Smooth muscle cell of the brain vasculature (primary cell): ENCODE measurements around the gene TMEM238L.

Source experiments
- DNase-seq: peaks from one replicate; pipeline ENCODE4 v3.0.0-alpha.2; 2012; ENCODE audit warnings: low read depth, low spot score

Gene TMEM238L

DNA sequence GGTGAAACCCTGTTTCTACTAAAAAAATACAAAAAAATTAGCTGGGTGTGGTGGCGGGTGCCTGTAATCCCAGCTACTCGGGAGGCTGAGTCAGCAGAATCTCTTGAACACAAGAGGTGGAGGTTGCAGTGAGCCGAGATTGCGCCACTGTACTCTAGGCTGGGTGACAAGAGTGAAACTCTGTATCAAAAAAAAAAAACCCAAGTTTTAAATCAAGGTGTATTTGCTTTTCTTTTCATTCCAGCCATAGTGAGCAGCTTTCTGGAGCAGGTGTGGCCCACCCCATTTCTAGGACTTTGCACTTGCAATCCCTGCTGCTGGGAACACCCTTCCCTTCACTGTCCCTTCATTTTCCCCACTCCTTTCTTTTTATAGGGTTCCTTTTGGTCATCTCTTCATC, 28.8 kb downstream of the TMEM238L start:
- DNase-seq = no peak

DNA sequence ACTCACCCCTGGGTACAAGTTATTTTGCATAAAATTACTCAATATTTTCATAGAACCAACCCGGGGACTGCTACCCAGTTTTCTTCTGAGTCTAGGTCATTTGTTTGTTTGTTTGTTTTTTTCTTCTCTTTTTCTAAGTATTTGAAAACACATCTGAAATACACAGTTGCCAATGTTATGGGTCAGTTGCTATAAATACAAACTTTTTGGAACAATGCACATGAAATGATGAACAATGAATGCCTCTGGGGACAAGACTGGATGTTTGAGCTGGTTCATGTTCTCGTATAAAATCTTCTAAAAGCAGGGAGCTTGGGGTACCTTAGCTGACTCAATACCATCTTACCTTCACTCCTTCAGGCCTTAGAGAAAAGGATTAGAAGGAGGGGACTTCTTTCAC, 30.5 kb downstream of the TMEM238L start:
- no peak for DNase-seq

DNA sequence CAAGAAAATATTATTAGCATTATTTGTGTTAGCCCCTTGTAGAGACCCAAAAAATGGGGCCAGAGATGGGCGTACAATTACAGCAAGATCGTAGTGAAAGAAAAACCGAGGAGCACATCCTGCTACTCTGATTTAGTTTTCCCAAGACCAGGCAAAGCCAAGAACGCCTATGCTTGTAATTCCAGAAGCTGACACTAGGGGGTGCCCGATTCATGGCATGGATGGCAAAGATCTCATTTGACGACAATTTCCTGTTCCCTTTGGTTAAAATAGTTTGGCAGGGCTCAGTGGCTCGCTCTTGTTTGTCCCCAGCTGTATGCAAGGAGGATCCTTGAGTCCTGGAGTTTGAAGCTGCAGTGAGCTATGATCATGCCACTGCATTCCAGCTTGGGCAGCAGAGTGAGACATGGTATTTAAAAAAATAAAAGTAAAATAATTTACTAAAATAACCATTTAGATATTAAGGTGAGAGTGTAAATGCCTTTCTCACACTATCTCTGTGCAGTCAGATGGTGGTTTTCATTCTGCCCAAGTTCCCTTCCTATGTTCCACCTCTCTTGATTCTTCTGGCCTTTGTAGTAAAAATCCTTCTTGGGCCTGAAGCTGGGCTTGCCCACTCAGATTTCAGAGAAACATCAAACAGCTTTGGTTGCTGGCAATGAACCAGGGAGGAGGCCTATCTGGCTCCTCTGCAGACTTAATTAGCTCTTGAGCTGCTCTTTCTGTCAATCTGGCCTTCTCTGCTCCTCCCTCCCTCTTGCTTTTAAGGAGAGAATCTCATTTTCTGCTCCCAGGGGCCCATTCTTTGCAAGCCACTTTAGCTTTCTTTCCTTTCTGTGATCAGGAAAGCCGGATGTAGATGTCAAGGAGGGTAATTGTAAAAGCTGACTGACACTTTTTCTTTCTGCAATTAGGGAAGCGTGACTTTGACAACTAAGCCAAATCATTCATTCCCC, 31.2 kb downstream of the TMEM238L start:
- no peak for DNase-seq

DNA sequence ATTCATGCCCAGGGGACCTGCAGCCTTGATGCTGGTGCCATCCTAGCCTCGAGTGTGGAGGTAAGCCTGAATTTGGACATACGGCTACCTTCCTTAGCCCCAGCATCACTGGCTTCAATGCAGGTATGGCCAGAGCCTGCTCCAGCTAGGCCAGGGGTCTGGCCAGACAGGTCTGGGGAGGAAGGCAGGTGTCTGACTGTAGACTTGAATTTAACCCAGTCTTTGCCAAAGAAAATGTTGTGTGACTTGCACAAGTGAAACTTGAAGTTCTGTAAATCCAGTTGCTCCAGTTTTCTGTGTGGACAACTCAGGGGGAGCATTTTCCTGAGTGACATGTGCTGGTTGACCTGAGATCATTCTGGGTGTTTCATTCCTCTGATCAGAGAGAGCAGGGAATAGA, 32.8 kb downstream of the TMEM238L start:
- DNase-seq = no peak

DNA sequence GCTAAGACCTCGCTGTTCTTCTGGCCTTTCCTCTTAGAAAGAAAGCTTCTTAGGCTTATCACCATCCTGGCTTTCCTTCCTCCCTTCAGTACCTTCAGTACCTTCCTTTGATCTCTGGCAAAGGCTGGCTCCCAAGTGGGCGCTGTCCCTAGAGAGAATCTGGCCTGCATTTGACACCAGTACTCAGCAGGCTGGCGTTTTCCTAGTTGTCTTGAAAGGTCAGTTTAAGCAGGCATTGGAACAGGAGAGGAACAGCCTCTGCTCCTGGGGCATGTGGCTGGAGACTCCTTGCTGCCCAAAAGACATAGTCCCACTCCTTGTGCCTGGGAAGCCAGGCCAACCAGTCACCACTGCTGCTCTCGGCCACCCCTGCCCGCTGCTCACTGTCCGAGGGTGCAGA, 34.1 kb downstream of the TMEM238L start:
- DNase-seq = no peak

DNA sequence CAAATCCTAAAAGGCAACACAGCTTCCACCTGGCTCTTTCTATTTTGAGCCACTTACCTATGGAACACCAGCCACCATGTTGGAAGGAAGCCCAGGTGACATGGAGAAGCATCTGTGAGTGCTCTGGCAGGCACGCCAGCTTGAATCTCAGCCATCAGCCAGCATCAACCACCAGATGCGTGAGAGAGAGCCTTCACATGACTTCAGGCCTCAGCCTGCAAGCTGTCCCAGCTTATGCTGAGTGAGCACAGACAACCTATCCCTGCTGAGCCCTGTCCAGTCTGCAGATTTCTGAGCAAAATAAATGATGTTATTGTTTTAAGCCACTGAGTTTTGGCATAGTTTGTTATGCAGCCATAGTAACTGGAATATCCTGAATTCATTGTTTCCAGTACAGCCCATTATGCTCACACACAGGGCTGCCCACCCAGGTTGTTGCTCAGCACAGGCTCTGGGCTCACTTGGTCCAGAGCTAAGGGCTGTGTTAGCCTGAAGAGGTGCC, 35.1 kb downstream of the TMEM238L start:
- no peak for DNase-seq

DNA sequence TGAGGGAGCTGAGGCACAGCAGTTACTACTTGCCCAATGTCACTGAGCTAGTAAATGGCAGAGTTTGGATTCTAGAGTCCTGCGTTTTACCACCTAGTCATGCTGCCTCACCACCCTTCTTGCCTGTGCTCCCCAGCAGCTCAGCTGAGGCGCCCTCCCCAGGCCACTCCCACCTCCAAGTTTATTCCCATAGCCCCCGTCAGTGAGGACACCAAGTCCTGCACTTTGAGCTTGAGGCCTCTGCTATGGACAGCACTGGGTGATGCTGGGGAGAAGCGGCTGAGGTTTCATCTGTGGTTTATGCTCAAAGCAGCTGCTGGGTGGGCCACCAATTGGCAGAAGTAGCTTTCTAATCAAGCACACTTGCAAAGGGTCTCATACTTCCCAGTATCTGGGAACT, 36.7 kb downstream of the TMEM238L start:
- no peak for DNase-seq

DNA sequence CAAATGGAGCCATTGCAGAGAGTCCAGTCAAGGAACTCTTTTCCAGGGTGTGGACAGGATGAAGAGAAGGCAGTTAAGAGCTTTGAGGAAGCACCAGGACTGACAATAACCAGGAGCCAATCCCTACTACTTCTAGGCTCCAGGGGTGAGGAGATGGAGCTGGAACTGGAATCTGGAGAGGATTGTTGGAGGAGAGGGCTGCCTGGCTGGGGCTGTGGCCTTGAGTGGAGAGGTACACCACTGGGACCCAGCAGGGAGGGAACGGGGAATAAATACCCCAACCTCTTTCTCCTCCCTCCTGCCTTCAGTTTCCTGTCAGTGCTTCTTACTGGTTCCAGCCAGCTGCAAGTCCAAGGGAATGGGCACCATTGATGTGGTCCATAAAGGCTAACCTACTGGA, 41.9 kb downstream of the TMEM238L start:
- DNase-seq = no peak

DNA sequence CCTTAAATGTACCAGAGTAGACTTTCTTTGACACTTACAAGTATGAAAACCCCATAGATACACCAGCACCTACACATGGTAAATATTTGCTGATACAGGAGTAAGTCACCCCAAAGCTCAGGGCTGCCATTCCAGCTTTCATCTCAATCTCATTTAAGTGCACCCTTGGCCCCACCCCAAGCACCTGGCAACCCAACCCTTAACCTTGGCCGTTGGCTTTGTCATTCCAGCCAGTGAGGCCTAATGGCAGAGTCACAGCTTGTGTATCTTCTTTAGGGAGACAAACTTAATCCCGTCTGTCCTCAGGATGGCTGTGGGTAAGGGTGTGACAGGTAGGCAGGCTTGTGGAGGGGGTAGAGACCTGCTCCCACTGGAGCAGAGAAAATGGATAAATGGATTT, 42.6 kb downstream of the TMEM238L start:
- no peak for DNase-seq

DNA sequence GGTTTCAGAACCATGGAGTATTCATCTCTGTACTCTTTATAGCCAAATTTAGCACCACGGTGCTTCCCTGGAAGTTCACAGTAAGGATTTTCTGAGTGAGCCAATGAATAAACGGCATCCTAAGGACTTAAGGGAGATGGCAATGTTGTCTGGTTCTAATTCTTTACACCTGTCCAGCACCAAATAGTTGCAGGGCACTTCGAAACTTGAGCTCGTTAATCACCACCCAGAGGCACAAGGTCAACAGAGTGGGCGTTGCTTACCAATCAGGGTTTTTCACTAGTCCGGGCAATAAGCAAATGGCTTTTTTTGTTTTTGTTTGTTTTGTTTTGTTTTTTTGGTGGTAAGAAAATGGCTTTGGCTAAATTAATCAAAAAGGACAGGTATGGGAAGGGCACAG, 45.8 kb downstream of the TMEM238L start:
- no peak for DNase-seq

DNA sequence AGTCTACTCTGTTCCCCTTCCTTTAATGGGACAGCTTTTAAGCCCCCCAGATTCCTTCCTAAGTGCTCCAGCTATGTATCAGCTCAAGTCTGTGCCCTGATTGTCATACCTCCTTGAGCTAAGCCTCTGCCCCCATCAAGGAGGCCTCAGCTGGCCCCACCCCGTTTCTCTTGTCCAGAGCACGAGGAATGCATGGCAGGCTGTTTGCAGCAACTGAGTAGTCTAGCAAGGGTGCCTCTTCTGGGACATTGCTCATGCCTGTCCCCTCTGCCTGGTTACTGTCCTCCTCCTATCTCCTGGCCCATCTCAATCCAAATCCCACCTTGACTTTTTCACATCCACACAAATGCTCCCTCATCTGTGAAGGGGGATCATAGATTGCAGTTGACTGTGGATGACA, 46.3 kb downstream of the TMEM238L start:
- DNase-seq = no peak

DNA sequence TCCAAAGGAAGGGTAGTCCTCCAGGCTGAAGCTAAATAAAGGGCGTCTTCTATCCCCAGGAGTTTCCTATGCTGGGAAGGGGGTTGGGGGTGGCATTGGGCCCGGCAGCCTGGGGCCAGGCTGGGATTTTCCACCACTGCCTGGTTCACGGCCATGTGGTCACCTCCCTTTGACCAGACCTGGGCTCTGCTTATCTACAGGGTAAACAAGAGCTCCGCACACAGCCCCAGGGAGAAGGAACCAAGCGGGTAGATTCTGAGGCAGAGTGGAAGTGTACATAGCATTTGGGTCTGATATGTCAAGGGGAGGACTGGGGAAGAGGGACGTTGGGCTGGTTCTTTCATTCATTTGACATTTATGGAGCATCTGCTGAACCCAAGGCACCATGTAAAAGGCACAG, 46.8 kb downstream of the TMEM238L start:
- DNase-seq = no peak

DNA sequence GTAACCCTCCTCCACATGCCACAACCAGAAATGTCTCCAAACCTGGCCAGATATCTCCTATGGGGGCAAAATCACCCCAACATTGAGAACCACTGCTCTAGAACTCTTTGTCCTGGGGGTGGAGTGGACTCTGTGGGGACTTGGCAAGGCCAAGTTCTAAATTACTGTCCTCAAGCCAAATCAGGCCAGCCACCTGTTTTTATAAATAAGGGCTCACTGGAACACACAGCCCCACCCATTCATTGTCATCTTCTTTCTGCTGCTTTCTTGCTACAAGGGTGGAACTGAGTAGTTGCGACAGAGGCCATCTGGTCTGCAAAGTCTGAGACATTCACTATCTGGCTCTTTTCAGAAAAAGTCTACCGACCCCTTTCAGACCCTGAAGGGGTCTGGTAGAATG, 47.3 kb downstream of the TMEM238L start:
- no peak for DNase-seq

DNA sequence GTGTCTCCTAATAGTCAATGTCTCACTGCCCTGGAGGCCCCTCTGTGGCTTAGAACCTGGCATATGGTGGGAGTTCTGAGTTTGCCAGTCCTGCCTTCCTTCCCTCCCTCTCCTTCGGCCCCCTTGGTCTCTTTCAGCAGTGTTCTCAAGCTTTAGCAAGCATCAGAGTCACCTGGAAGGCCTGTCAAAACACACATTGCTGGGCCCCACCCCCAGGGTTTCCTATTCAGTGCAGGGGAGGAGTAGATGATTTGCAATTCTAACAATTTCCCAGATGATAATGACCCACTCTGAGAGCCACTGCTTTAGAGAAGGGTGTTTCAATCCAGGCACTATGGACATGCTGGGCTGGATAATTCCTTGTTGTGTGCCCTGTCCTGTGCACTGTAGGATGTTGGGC, 47.7 kb downstream of the TMEM238L start:
- DNase-seq = no peak

DNA sequence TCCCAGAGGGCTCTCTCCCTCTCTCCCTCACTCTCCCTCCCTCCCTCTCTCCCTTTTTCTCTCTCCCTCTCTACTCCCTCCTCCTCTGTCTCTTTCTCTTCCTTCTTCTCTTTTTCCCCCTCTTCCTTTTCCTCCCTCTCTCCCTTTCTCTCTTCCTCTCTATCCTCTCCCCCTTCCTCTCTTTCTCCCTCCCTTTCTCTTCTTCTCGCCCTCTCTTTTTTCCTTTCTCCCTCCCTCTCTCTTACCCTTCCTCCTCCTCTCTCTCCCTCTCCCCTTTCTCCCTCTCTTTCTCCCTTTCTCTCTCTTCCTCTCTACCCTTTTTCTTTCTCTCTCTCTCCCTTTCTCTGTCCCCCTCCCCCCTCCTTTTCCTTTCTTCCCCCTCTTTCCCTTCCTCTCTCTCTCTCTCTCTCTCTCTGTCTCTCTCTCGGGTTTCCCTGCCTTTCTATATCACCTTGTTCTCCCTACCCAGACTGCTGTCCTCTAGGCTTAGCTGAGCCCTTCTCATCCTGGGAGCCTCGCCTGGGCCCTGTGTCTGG, 48.2 kb downstream of the TMEM238L start:
- no peak for DNase-seq

DNA sequence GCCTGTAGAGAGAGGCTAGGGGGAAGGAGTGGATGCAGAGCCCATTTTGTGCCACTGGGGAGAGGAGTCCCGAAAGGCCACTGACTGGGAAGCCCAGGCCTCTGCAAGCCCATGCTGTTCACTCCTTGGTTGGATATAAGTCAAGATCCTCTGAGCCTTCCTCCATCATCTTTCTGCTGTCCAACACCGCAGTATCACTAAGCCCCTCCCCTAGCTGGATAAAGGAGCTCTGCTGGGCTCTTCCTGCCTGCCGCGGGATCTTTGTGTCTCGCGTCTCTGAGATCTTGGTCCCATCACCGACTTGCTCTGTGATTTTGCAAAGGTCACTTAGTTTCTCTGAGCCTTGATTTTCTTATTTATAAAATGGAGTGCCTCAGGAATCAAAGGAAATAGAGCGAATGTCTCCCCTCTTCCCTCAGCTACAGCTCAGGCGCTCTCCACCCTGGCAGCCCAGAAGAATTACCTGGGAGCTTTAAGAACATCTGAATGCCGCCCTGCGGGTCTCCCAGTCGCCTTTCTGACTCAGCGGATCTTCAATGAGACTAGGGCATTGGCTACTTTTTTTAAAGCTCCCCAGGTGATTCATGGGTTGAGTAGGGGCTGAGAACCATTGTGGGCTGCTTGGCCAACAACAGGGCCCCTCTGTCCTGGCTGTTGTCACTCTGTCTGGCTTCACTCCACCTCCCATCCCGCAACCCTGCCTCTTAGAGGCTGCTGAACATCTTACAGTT, 48.9 kb downstream of the TMEM238L start:
- DNase-seq = no peak

DNA sequence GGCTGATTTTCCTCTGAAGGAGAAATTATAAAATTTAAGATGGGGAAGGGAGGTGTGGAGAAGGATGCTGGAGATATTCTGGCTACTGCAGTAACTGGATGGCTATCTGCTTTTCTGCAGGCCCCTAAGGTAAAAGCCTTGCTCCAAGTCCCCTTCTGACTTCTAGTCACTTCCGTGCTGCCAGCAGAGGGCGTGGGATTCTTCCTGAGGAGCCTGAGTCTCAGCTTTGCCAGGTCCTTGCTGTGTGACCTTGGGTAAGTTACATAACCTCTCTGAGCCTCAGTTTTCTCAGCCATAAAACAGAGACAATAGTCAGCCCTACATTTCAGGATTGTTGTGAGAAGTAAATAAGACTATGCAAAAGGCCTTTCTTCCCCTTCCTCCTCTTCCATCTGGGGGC, 49.8 kb downstream of the TMEM238L start:
- no peak for DNase-seq

DNA sequence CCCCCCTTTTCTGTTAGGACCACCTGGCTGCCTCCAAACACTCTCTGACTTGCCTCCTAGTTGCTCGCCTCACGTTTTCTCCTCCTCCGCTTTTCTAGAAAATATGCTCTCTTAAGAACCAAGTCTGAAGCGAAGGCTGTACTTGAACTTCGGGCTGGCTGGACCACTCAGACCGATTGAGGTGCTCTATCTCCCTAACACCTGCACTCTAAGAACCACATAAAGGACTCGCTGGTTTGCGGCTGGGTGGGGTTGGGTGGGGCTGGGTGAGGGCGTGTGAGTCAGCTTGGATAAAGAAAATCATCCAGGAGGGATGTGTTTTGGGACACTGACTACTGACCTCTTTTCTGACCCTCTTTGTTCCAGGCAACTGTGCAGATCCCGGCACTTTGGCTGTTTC, 51.2 kb downstream of the TMEM238L start:
- no peak for DNase-seq

DNA sequence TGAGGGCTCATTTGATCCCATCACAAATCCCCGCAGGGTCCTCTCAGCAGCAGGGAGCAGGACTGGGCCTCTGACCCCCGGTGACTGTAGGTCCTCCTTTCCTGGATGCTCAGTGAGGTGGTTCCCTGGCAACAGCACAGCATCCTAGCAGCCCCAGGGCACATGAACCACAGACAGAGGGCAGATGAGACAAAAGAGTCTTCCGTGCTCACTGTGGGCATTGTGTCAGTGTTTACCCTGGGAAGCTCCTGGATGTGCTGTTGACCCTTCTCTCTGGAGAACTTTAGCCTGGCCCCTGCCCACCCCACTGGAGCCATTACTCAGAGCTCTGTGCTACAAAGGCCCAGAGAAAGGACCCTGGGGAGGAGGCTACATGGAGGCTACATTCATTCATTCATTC, 52.3 kb downstream of the TMEM238L start:
- no peak for DNase-seq

DNA sequence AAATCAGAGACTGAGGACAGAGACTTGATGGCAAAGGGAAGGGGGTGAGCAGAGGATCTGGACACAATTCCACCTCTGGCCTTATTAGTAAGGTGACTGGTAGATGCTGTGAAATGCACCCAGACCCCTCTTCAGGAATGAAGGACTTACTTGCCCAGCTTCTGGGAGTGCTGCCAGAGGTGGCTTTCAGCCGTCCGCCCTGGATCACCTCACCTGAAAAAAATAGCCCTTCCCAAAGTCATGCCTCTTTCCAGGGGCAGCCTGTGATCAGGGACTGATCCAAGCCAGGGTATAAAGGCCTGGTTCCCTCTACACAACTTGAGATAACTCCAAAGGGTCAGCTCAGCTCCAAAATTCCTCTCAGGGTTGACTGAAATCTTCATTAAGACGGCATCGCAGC, 53.7 kb downstream of the TMEM238L start:
- no peak for DNase-seq

DNA sequence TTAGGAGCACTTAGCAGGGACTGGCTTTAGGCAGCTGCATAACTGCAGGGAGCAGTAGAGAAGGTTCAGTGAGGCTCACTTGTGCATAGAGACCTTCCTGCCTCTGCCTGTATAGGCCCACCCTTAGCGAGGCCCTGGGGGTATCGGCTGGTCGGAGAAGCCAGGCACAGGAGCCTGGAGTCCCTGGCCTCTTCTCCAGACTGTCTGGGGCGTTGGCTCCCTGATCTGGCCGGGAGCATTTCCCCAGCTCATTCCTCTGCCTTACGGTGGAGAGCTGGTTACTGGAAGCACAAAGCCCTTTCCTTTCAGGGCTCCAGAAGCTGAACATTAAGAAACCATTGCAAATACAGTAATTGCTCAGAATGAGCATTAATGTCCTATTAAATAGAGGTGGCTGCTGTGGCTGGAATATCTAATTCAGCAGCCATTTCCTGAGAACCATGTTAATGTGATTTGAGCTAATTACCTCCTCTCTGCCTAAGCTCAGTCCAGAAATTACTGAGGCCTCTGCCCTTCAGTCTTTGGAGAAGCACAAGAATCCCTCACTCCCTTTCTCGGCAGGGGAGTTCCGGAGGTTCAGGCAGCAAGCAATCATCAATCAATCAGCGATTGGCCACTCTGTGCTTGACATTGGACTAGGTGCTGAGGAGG, 55.2 kb downstream of the TMEM238L start:
- DNase-seq = no peak

DNA sequence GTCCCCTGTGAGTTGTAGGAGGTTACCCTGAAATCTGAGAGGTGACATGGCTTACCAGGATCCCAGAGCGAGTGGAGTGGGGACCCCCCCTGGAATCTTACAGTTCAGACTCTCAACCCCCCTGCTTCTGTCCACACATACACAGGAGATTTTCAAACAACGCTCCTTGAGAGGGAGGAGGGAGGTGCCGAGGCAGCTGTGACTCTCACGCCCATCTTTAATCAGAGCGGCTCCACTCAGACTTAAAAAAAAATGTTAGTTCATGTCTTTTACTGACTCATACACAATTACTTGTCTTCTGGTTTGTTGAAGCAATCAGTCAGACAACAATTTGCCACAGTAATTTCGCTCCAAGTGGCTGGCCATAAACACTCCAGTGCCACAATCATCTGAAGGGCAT, 58.7 kb downstream of the TMEM238L start:
- no peak for DNase-seq
